Endodermal cell (in vitro differentiated cells): ENCODE measurements around the gene TMA7B. TPM values are rescaled to one million over a fixed set of nuclear protein-coding genes. Genes with fewer than 3 reads are reported as not detected.
A peak's percentile ranks its signal among the peaks of the same experiment; 100 is the strongest.

Experiments used
- DNase-seq: peaks from one replicate; pipeline ENCODE4 v3.0.0-alpha.2; 2017
- H3K27ac ChIP-seq: 2 replicates; pipeline ENCODE4 v1.5.1; 2013; ENCODE audit warnings: mild to moderate bottlenecking, low read depth, low read length, moderate library complexity
- H3K27me3 ChIP-seq: 2 replicates; pipeline ENCODE4 v1.6.1; 2013; ENCODE audit warnings: mild to moderate bottlenecking, low read length, moderate library complexity; ENCODE audit not compliant: insufficient read depth, control insufficient read depth, poor library complexity, severe bottlenecking
- H3K36me3 ChIP-seq: 2 replicates; pipeline ENCODE4 v1.7.0; 2013; ENCODE audit warnings: mild to moderate bottlenecking, low read length, moderate library complexity; ENCODE audit not compliant: control insufficient read depth, insufficient read depth
- H3K4me1 ChIP-seq: one replicate; pipeline ENCODE4 v1.7.0; 2013; ENCODE audit warnings: low read length; ENCODE audit not compliant: control insufficient read depth, insufficient read depth
- H3K4me3 ChIP-seq: 2 replicates; pipeline ENCODE4 v1.5.1; 2013; ENCODE audit warnings: mild to moderate bottlenecking, low read length, moderate library complexity
- H3K9ac ChIP-seq: 2 replicates; pipeline ENCODE4 v1.6.1; 2013; ENCODE audit warnings: mild to moderate bottlenecking, low read length, moderate library complexity; ENCODE audit not compliant: poor library complexity, severe bottlenecking; ENCODE audit errors: extremely low read depth
- H3K9me3 ChIP-seq: 2 replicates; pipeline ENCODE4 v1.6.1; 2013; ENCODE audit warnings: mild to moderate bottlenecking, low read length, moderate library complexity; ENCODE audit not compliant: control insufficient read depth
- H3K27ac Mint-ChIP-seq: 2 replicates; pipeline ENCODE4 v1.8.0; 2020; ENCODE audit warnings: mixed read lengths
- H3K27me3 Mint-ChIP-seq: 2 replicates; pipeline ENCODE4 v1.8.0; 2021; ENCODE audit warnings: mild to moderate bottlenecking, mixed read lengths; ENCODE audit not compliant: insufficient read depth
- H3K36me3 Mint-ChIP-seq: 2 replicates; pipeline ENCODE4 v1.8.0; 2020; ENCODE audit warnings: low read depth, mixed read lengths
- H3K4me1 Mint-ChIP-seq: 2 replicates; pipeline ENCODE4 v1.8.0; 2020; ENCODE audit warnings: mixed read lengths
- H3K4me3 Mint-ChIP-seq: 2 replicates; pipeline ENCODE4 v1.8.0; 2020; ENCODE audit warnings: mild to moderate bottlenecking, moderate library complexity, mixed read lengths
- H3K9me3 Mint-ChIP-seq: 2 replicates; pipeline ENCODE4 v1.8.0; 2020; ENCODE audit warnings: mild to moderate bottlenecking, mixed read lengths
- CTCF ChIP-seq: fragments of 200-600 bp; sonication (generic); conservative IDR thresholded peaks from 2 replicates; pipeline ENCODE4 v1.5.0; 2021; ENCODE audit warnings: antibody characterized with exemption, mild to moderate bottlenecking
- WGBS, 2 experiments: methylation state at CpG; one replicate each; pipeline versions ENCODE4 v1.1.5 to v1.1.7; 2013; ENCODE audit warnings: missing lambda C conversion rate in 2 of 2, mixed read lengths in 1 of 2; ENCODE audit not compliant: insufficient coverage in 1 of 2, insufficient read length in 1 of 2; 5-methylcytosine and 5-hydroxymethylcytosine counted together
- total RNA-seq, 2 donors: library from RNA; stranded (reverse); fragmentation: NEBNext Ultra II Directional in 1 of 2; extraction: Animal tissue kit (Norgen Biotek cat#: 25700) in 1 of 2; gene quantifications; 2 replicates in 1 of 2; 3 replicates in 1 of 2; pipeline ENCODE4 v1.2.1, GENCODE V29; 2021

TMA7B gene
- total RNA-seq, 2 donors from 2014 or later, result not detected

- peaks cover 59% of the 10 kb centered on the region for H3K4me1 Mint-ChIP-seq
- no peak for TF ChIP-seq CTCF
- no peaks in the 10 kb centered on the region for H3K9me3 ChIP-seq
- H3K36me3 ChIP-seq, result no peaks in the 10 kb centered on the region
- no peak within 1 kb of the TSS for H3K9ac ChIP-seq
- peak within 1 kb of the TSS; percentile 52 for H3K27ac Mint-ChIP-seq
- peaks cover 18% of the 10 kb centered on the region for H3K4me1 ChIP-seq
- peaks cover 22% of the 10 kb centered on the region for H3K27me3 Mint-ChIP-seq
- H3K4me3 ChIP-seq, result peak within 1 kb of the TSS; percentile 73
- peak; percentile 86 for DNase-seq
- H3K27ac ChIP-seq, result no peak within 1 kb of the TSS
- 15 to 29% methylated on average over 25 to 115 of the region's 115 CpGs for WGBS, 2 experiments
- peaks cover 2% of the 10 kb centered on the region for H3K36me3 Mint-ChIP-seq
- peaks cover 35% of the 10 kb centered on the region for H3K27me3 ChIP-seq
- H3K4me3 Mint-ChIP-seq, result peak within 1 kb of the TSS; percentile 74
- H3K9me3 Mint-ChIP-seq, result no peaks in the 10 kb centered on the region
Measured at GRCh38 chr22:39994566-39995392, 34.6 kb downstream of the TMA7B start, which contains the start of gene FAM83F. Gene FAM83F, plus strand, starts transcription at chr22:39994954. Its CDS starts 89 bp downstream, at chr22:39995043.

GRCh38 chr22:39995393-39996252 is 35.4 kb downstream of the TMA7B start:
- no peaks in the 10 kb centered on the region for H3K36me3 ChIP-seq
- peak overlapping the region; percentile 73 for H3K4me3 ChIP-seq
- no peak overlapping the region for H3K9ac ChIP-seq
- peaks cover 35% of the 10 kb centered on the region for H3K27me3 ChIP-seq
- Mint-ChIP-seq H3K27me3 (peaks cover 22% of the 10 kb centered on the region), H3K27ac (peak overlapping the region; percentile 52), H3K9me3 (no peaks in the 10 kb centered on the region), H3K4me1 (peaks cover 61% of the 10 kb centered on the region), H3K36me3 (peaks cover 9% of the 10 kb centered on the region), H3K4me3 (peak overlapping the region; percentile 74)
- no peak overlapping the region for H3K27ac ChIP-seq
- no peak for TF ChIP-seq CTCF
- peak; percentile 75 for DNase-seq
- H3K9me3 ChIP-seq, result no peaks in the 10 kb centered on the region
- WGBS, 2 experiments, result 68 to 82% methylated on average over 27 to 35 of the region's 35 CpGs
- peaks cover 24% of the 10 kb centered on the region for H3K4me1 ChIP-seq

- Mint-ChIP-seq H3K4me3 (peak overlapping the region; percentile 74), H3K27me3 (peaks cover 22% of the 10 kb centered on the region), H3K9me3 (no peaks in the 10 kb centered on the region), H3K36me3 (peaks cover 10% of the 10 kb centered on the region), H3K27ac (no peak overlapping the region), H3K4me1 (peaks cover 66% of the 10 kb centered on the region)
- no peak overlapping the region for H3K27ac ChIP-seq
- H3K27me3 ChIP-seq, result peaks cover 35% of the 10 kb centered on the region
- H3K4me3 ChIP-seq, result peak overlapping the region; percentile 73
- no peaks in the 10 kb centered on the region for H3K9me3 ChIP-seq
- H3K9ac ChIP-seq, result no peak overlapping the region
- no peak for TF ChIP-seq CTCF
- no peaks in the 10 kb centered on the region for H3K36me3 ChIP-seq
- DNase-seq, result no peak
- WGBS, 2 experiments, result 90 to 97% methylated on average over 2 of the region's 3 CpGs
- H3K4me1 ChIP-seq, result peaks cover 30% of the 10 kb centered on the region
Measured at GRCh38 chr22:39996732-39997131, 36.5 kb downstream of the TMA7B start.
